ENCODE data around the gene OSTN. TPM values are rescaled to one million over a fixed set of nuclear protein-coding genes. Genes with fewer than 3 reads are reported as not detected.

OSTN gene
- total and polyA plus RNA-seq, 2 donors (not counting 1 experiment from before 2014, with no cell fraction given), result not detected

DNA sequence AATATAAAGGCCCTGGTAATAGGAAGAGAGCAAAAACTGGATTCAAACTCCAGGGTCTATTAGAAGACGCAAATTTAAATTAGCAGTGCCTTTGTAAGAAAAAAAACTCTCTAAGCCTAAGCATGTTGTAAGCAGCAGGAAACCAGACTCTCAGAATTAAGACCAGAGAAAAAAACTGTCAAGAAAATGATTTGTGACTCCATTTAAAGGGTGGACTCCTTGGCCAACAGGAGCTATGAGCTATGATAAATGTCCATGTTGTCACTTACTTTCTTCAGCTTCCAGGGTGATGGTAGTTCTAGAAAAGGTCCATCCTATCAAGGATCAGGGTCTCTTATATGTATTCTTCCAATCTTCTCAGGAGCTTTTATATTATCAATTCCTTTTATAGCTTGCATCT lies 95.2 kb downstream of the OSTN start:
- H2AFZ ChIP-seq (ENCODE audit: insufficient read depth, low read depth, low read length, poor library complexity, severe bottlenecking), result no peak overlapping the region
- H3K36me3 ChIP-seq (replicated peaks in 1 of 2; ENCODE audit: control extremely low read depth in 1 of 2, control insufficient read depth in 1 of 2, extremely low read depth in 1 of 2, insufficient read depth in 2 of 2, low read length in 1 of 2), result no peaks in the 10 kb centered on the region
- TF ChIP-seq, protein P1, sequence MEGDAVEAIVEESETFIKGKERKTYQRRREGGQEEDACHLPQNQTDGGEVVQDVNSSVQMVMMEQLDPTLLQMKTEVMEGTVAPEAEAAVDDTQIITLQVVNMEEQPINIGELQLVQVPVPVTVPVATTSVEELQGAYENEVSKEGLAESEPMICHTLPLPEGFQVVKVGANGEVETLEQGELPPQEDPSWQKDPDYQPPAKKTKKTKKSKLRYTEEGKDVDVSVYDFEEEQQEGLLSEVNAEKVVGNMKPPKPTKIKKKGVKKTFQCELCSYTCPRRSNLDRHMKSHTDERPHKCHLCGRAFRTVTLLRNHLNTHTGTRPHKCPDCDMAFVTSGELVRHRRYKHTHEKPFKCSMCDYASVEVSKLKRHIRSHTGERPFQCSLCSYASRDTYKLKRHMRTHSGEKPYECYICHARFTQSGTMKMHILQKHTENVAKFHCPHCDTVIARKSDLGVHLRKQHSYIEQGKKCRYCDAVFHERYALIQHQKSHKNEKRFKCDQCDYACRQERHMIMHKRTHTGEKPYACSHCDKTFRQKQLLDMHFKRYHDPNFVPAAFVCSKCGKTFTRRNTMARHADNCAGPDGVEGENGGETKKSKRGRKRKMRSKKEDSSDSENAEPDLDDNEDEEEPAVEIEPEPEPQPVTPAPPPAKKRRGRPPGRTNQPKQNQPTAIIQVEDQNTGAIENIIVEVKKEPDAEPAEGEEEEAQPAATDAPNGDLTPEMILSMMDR (IDR thresholded peaks at IDR 0.05), result no peak
- no peak for TF ChIP-seq EZH2 (IDR thresholded peaks at IDR 0.05; ENCODE audit: borderline replicate concordance, insufficient read depth, low read depth, low read length, poor library complexity, severe bottlenecking)
- Mint-ChIP-seq H3K4me3 (peak overlapping the region; percentile 16), H3K27me3 (no peaks in the 10 kb centered on the region), H3K27ac (no peak overlapping the region), H3K4me1 (peaks cover 49% of the 10 kb centered on the region), H3K9me3 (ENCODE audit: insufficient read depth) (no peaks in the 10 kb centered on the region)
- DNase-seq, result no peak
- ChIA-PET CTCF (interaction anchor here (0.8 to 1.3 kb wide), 3 partner anchors 12 to 65 kb away, joined by 3 to 4 read pairs (median 4); no protein-coding TSS in a partner anchor), POLR2A (interaction anchor here (0.6 to 0.7 kb wide), 3 partner anchors 38 to 82 kb away, joined by 3 read pairs; no protein-coding TSS in a partner anchor)
- no peaks in the 10 kb centered on the region for H3K27me3 ChIP-seq (replicated peaks in 1 of 4; ENCODE audit: control extremely low read depth in 1 of 4, control insufficient read depth in 3 of 4, insufficient read depth in 4 of 4, low read length in 3 of 4)
- no peaks in the 10 kb centered on the region for H4K20me1 ChIP-seq (ENCODE audit: control insufficient read depth, insufficient read depth, low read length, poor library complexity, severe bottlenecking)
- ATAC-seq (ENCODE audit: low read depth), result no peak
- H3K4me1 ChIP-seq (ENCODE audit: control insufficient read depth in 2 of 2, insufficient read depth in 2 of 2, low read length in 2 of 2), result peaks cover 76 to 82% of the 10 kb centered on the region in 2 donors
- WGBS (ENCODE audit: insufficient coverage), result no CpG with 5 or more reads among the region's 1 CpG
- no peak overlapping the region for H3K4me3 ChIP-seq (ENCODE audit: control extremely low read depth in 1 of 5, extremely low read depth in 1 of 5, insufficient read depth in 1 of 5, low read depth in 2 of 5, low read length in 4 of 5)
- intact Hi-C loops (cut with micrococcal nuclease), result no loop called here
- no peaks in the 10 kb centered on the region for H3K79me2 ChIP-seq (ENCODE audit: control insufficient read depth, insufficient read depth, low read length)
- no peak overlapping the region for H3K4me2 ChIP-seq (replicated peaks; ENCODE audit: low read depth, low read length, poor library complexity, severe bottlenecking)
- H3K27ac ChIP-seq (ENCODE audit: low read length in 2 of 2), result peak overlapping the region in 1 of 2 donors; percentile 75
- no peak overlapping the region for H3K9ac ChIP-seq (ENCODE audit: low read length)
- peaks cover 0 to 10% (median 0%) of the 10 kb centered on the region in 3 donors for H3K9me3 ChIP-seq (ENCODE audit: control extremely low read depth in 1 of 3, control insufficient read depth in 2 of 3, insufficient read depth in 1 of 3, low read length in 2 of 3)

DNA sequence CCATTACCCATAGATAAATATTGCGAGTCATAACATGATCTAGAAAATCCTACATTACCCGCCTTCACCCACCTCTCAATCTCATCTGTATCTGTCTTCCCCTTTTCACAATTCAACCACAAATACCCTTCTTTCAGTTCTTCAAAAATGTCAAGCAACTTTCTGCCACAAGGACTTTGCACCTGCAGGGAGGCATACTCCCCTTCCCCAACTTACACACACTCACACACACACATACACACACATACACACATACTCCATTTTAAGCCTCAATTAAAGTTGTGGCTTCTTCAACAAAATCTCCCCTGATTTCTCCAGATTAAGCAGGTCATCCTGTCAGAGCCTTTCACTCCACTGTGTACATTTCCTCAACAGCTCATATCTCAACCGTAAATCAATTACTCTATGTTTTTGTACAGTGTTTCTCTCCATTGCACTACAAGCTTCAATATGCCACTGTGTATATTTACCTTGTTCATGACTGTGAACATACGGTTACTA lies 97.0 kb downstream of the OSTN start:
- DNase-seq (peak; percentile 86), ATAC-seq (ENCODE audit: low read depth) (peak; percentile 86)
- H3K9me3 ChIP-seq (ENCODE audit: control extremely low read depth in 1 of 3, control insufficient read depth in 2 of 3, insufficient read depth in 1 of 3, low read length in 2 of 3), result peaks cover 0 to 15% (median 0%) of the 10 kb centered on the region in 3 donors
- Mint-ChIP-seq H3K27ac (no peak overlapping the region), H3K9me3 (ENCODE audit: insufficient read depth) (no peaks in the 10 kb centered on the region), H3K4me1 (peaks cover 50% of the 10 kb centered on the region), H3K4me3 (no peak overlapping the region), H3K27me3 (no peaks in the 10 kb centered on the region)
- TF ChIP-seq EZH2 (IDR thresholded peaks at IDR 0.05; ENCODE audit: borderline replicate concordance, insufficient read depth, low read depth, low read length, poor library complexity, severe bottlenecking), result no peak
- TF ChIP-seq, protein P1 (IDR thresholded peaks at IDR 0.05), result no peak
- peak overlapping the region; percentile 63 to 75 for H3K27ac ChIP-seq (ENCODE audit: low read length in 2 of 2)
- intact Hi-C loops (cut with micrococcal nuclease), result loop anchor here (1.0 to 2.0 kb wide), 3 partner anchors 15 to 50 kb away; partner anchors contain the start of gene CCDC50
- WGBS (ENCODE audit: insufficient coverage), result 0% methylated on average over 2 of the region's 4 CpGs
- H3K9ac ChIP-seq (ENCODE audit: low read length), result peak overlapping the region; percentile 12
- H4K20me1 ChIP-seq (ENCODE audit: control insufficient read depth, insufficient read depth, low read length, poor library complexity, severe bottlenecking), result no peaks in the 10 kb centered on the region
- no peaks in the 10 kb centered on the region for H3K36me3 ChIP-seq (replicated peaks in 1 of 2; ENCODE audit: control extremely low read depth in 1 of 2, control insufficient read depth in 1 of 2, extremely low read depth in 1 of 2, insufficient read depth in 2 of 2, low read length in 1 of 2)
- peaks cover 84% of the 10 kb centered on the region in 2 donors for H3K4me1 ChIP-seq (ENCODE audit: control insufficient read depth in 2 of 2, insufficient read depth in 2 of 2, low read length in 2 of 2)
- POLR2A ChIA-PET, result no interaction called here
- CTCF ChIA-PET, result interaction anchor here (0.7 to 1.4 kb wide), 3 partner anchors 9 to 53 kb away, joined by 3 read pairs; no protein-coding TSS in a partner anchor
- H3K79me2 ChIP-seq (ENCODE audit: control insufficient read depth, insufficient read depth, low read length), result no peaks in the 10 kb centered on the region
- no peaks in the 10 kb centered on the region for H3K27me3 ChIP-seq (replicated peaks in 1 of 4; ENCODE audit: control extremely low read depth in 1 of 4, control insufficient read depth in 3 of 4, insufficient read depth in 4 of 4, low read length in 3 of 4)
- peak overlapping the region; percentile 10 for H2AFZ ChIP-seq (ENCODE audit: insufficient read depth, low read depth, low read length, poor library complexity, severe bottlenecking)
- peak overlapping the region in 1 of 5 experiments; percentile 22 for H3K4me3 ChIP-seq (ENCODE audit: control extremely low read depth in 1 of 5, extremely low read depth in 1 of 5, insufficient read depth in 1 of 5, low read depth in 2 of 5, low read length in 4 of 5)
- H3K4me2 ChIP-seq (replicated peaks; ENCODE audit: low read depth, low read length, poor library complexity, severe bottlenecking), result peak overlapping the region; percentile 52

Measured in B cell (primary cell).